ENCODE results near the gene ADIPOQ.

Gene ADIPOQ

DNA sequence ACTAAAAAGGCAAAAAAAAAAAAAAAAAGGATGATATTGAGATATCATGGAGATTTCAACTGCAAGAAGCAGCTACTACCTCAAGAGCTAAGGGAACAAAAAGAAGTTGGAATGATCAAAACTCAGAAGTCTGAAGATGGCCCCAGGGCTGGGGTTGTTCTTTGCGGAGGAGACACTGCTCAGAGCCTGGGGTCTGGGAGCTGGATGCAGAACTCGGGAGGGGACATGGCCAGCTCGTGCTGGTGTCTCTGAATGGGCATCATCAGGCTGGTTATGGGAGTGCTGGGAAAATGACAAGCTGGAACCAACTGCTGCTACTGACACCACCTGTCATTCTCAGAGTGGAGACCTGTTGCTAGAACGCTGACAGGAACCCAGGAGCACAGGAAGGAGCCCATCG is 14.2 kb upstream of the ADIPOQ start:
- H3K4me3 ChIP-seq (ENCODE audit: low read depth, low read length) = no peak overlapping the region
- TF ChIP-seq, protein P1, sequence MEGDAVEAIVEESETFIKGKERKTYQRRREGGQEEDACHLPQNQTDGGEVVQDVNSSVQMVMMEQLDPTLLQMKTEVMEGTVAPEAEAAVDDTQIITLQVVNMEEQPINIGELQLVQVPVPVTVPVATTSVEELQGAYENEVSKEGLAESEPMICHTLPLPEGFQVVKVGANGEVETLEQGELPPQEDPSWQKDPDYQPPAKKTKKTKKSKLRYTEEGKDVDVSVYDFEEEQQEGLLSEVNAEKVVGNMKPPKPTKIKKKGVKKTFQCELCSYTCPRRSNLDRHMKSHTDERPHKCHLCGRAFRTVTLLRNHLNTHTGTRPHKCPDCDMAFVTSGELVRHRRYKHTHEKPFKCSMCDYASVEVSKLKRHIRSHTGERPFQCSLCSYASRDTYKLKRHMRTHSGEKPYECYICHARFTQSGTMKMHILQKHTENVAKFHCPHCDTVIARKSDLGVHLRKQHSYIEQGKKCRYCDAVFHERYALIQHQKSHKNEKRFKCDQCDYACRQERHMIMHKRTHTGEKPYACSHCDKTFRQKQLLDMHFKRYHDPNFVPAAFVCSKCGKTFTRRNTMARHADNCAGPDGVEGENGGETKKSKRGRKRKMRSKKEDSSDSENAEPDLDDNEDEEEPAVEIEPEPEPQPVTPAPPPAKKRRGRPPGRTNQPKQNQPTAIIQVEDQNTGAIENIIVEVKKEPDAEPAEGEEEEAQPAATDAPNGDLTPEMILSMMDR (IDR thresholded peaks at IDR 0.05; ENCODE audit: borderline replicate concordance, insufficient read depth, low read depth, low read length) = no peak

DNA sequence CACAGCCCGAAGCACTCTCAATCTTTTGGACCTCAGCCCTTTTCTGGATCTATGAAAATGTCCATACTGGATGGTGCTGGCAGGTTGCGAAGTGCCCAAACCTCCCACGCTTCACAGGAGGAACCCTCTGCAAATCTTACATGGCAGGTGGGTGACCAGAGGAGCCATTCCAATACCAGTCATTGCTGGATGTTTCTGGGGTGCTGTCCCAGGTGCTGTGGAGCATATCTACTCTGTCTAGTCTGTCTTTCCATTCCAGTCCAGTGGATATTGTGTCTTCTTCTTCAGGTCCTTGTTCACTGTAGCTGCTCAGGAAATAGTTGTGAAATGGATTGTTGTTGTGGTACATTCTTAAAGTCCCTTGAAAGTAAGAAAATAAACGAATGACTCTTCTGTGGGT is 10.7 kb upstream of the ADIPOQ start:
- H3K4me3 ChIP-seq (ENCODE audit: low read depth, low read length) = no peak overlapping the region
- TF ChIP-seq, protein P1 (IDR thresholded peaks at IDR 0.05; ENCODE audit: borderline replicate concordance, insufficient read depth, low read depth, low read length) = no peak

DNA sequence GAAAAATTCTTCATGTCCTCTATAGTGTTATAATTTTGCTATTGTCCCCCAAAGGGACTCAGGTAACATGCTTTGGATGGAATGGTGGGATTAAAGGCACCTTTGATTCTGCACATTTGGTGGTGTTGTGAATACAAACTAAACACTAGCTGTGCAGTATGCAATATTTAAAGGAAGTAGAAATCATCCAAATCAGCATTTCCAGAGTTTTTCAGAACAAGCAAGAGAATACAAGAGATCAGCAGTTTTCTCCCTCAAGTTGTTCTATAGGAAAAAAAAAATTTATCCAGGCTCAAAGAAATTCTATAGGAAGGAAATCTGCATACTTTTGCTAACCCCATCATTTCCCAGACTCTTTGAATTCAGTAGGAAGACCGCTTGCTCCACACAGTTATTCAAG is 10.2 kb upstream of the ADIPOQ start:
- H3K4me3 ChIP-seq (ENCODE audit: low read depth, low read length) = no peak overlapping the region
- TF ChIP-seq, protein P1 (IDR thresholded peaks at IDR 0.05; ENCODE audit: borderline replicate concordance, insufficient read depth, low read depth, low read length) = no peak

DNA sequence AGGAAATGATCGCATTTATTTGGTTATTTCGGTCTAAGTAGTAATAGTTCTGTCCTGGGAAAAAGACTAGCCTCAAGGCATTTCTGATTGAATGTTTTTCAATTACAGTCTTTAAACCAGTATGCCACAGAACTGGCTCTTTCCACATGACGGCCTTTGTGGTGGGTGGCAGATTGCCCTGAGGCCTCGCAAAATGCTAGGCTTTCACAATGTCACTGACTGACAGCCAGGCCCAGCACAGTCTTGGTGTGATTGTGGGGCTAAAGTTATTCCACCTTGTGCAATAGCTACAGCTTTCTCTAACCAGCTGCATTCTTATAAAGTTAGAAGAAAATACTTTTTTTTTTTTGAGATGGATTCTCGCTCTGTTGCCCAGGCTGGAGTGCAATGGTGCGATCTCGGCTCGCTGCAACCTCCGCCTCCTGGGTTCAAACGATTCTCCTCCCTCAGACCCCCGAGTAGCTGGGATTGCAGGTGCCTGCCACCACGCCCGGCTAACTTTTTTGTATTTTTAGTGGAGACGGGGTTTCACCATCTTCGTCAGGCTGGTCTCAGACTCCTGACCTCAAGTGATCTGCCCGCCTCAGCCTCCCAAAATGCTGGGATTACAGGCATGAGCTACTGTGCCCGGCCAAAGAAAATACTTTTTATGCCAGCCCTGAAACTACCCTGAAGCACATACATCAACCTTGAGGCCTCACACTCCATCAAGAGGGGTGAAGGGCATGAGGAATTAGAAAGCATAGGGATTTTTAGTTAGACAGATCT is 2.5 kb upstream of the ADIPOQ start:
- no peak overlapping the region for H3K4me3 ChIP-seq (ENCODE audit: low read depth, low read length)
- TF ChIP-seq, protein P1 (IDR thresholded peaks at IDR 0.05; ENCODE audit: borderline replicate concordance, insufficient read depth, low read depth, low read length) = no peak

DNA sequence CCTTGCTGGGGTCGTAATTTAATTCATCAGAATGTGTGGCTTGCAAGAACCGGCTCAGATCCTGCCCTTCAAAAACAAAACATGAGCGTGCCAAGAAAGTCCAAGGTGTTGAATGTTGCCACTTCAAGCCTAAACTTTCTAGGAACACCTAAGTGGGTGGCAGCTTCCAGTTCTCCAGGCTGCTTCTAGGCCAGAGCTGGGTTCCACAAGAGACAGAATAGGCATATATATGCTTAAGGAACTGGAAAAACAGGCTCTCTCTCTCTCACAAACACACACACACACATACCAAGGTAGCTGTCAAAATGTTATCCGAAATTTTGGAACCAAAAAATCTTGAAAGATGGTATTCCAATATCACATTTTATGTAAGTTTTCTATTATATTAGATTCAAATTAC is 890 bp upstream of the ADIPOQ start:
- TF ChIP-seq, protein P1 (IDR thresholded peaks at IDR 0.05; ENCODE audit: borderline replicate concordance, insufficient read depth, low read depth, low read length) = no peak
- no peak overlapping the region for H3K4me3 ChIP-seq (ENCODE audit: low read depth, low read length)

DNA sequence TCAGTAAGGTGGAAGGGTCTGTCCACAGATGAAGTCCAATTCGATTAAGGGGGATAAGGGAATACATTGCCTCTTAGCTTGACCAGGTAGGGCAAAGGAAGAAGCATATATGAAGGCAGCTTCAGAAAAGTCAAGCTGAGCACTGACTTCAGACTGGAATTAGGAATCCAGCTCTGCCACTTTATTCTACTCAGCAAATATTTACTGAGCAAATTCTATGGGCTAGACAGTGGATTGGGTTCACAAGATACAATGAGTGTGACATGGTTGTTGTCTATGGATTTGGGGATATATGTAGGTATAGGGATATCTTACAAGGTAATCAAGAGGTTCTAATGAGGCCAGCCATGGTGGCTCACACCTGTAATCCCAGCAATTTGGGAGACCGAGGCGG is 526 bp downstream of the ADIPOQ start:
- TF ChIP-seq, protein P1 (IDR thresholded peaks at IDR 0.05; ENCODE audit: borderline replicate concordance, insufficient read depth, low read depth, low read length) = no peak
- H3K4me3 ChIP-seq (ENCODE audit: low read depth, low read length) = no peak overlapping the region

DNA sequence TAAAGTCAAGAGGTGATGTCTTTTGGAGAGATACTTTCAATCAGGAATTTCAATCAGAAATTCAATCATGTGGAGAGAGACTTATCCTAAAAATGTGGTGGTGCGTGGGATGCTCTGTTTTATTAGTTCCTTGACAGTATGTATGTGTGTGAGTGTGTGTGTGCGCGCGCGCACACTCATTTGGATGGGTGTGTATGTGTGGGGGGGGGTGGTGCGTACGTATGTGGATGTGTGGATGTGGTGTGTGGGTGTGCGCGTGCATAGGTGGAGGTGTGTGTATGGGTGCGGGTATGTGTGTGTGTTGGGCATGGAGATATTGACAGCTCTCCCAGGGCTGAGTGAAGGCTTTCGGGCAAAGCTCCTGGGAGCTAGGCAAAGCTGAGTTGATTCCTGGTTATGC is 2.4 kb downstream of the ADIPOQ start:
- TF ChIP-seq, protein P1 (IDR thresholded peaks at IDR 0.05; ENCODE audit: borderline replicate concordance, insufficient read depth, low read depth, low read length) = no peak
- no peak overlapping the region for H3K4me3 ChIP-seq (ENCODE audit: low read depth, low read length)

Measured in GM12875 (cell line).